ENCODE results near the gene C6orf132. TPM values are rescaled to one million over a fixed set of nuclear protein-coding genes. Genes with fewer than 3 reads are reported as not detected.

Gene C6orf132
- total and polyA plus RNA-seq, 2 of the 8 experiments (the other 6 are each of a cell fraction or from before 2014, with no cell fraction given): 31.5 to 64.0 TPM

- TF ChIP-seq CTCF (IDR thresholded peaks at IDR 0.05; ENCODE audit: control extremely low read depth in 1 of 3, insufficient read depth in 1 of 3, low read depth in 1 of 3, low read length in 3 of 3) (peak; percentile 45 to 63 (median 45); a peak in 3 of 4 replicates), CHD7 (IDR thresholded peaks at IDR 0.05; ENCODE audit: insufficient replicate concordance, low read length) (no peak), CEBPB (IDR thresholded peaks at IDR 0.05; ENCODE audit: low read depth, low read length) (no peak), HDAC6 (IDR thresholded peaks at IDR 0.05; ENCODE audit: low read depth, low read length) (no peak), TAF7 (optimal IDR thresholded peaks at IDR 0.05; ENCODE audit: borderline replicate concordance, low read depth, low read length) (no peak), RXRA (IDR thresholded peaks at IDR 0.05; ENCODE audit: insufficient read depth, low read depth, low read length) (no peak)
These were observed 56.1 kb downstream of the C6orf132 start (continued) for GRCh38 chr6:42086046-42087035.

All from H1 (cell line).